CD4-positive, alpha-beta memory T cell (primary cell): ENCODE data around the gene CAPN15. TPM values are rescaled to one million over a fixed set of nuclear protein-coding genes. Genes with fewer than 3 reads are reported as not detected.

Experiments
- CTCF ChIA-PET: fragments of 350-600 bp; sonication (Branson Sonifier 250); formaldehyde crosslinking; loops from one replicate; lab custom pipeline; 2021; ENCODE audit warnings: inconsistent platforms; ENCODE audit not compliant: partially characterized antibody; lab: Charles Lee
- POLR2A ChIA-PET: fragments of 350-600 bp; sonication (Branson Sonifier 250); formaldehyde crosslinking; loops from one replicate; lab custom pipeline; 2021; ENCODE audit not compliant: partially characterized antibody; lab: Charles Lee
- DNase-seq, 5 donors: peaks; one replicate each; pipeline versions ENCODE4 v3.0.0 to v3.0.0-alpha.2; 2020 to 2022; ENCODE audit warnings: mixed read lengths in 1 of 5
- H3K27ac ChIP-seq: one replicate; pipeline ENCODE4 v1.7.0; 2013; ENCODE audit warnings: low read depth, low read length
- H3K27me3 ChIP-seq: 2 replicates; pipeline ENCODE4 v1.7.0; 2013; ENCODE audit warnings: mild to moderate bottlenecking, low read length, moderate library complexity; ENCODE audit not compliant: insufficient read depth
- H3K36me3 ChIP-seq: 2 replicates; pipeline ENCODE4 v1.7.0; 2013; ENCODE audit warnings: mild to moderate bottlenecking, low read length, moderate library complexity; ENCODE audit not compliant: insufficient read depth
- H3K4me1 ChIP-seq: 2 replicates; pipeline ENCODE4 v1.7.0; 2013; ENCODE audit warnings: mild to moderate bottlenecking, low read length, moderate library complexity; ENCODE audit not compliant: insufficient read depth
- H3K4me3 ChIP-seq, 2 donors: one replicate each; pipeline ENCODE4 v1.7.0; 2013; ENCODE audit warnings: low read length in 2 of 2, mild to moderate bottlenecking in 1 of 2
- H3K9me3 ChIP-seq, 2 donors: one replicate each; pipeline ENCODE4 v1.7.0; 2013; ENCODE audit warnings: low read length in 2 of 2, control low read depth in 1 of 2; ENCODE audit not compliant: control insufficient read depth in 1 of 2
- H3K27ac Mint-ChIP-seq, 7 donors: one replicate each; pipeline ENCODE4 v1.8.0; 2020 to 2021; ENCODE audit warnings: mixed read lengths in 7 of 7, mild to moderate bottlenecking in 6 of 7, inconsistent platforms in 3 of 7, moderate library complexity in 3 of 7
- H3K27me3 Mint-ChIP-seq, 2 donors: one replicate each; pipeline ENCODE4 v1.8.0; 2020 to 2021; ENCODE audit warnings: mixed read lengths in 2 of 2
- H3K36me3 Mint-ChIP-seq, 2 donors: one replicate each; pipeline ENCODE4 v1.8.0; 2020 to 2021; ENCODE audit warnings: mixed read lengths in 2 of 2, inconsistent platforms in 1 of 2, mild to moderate bottlenecking in 1 of 2
- H3K4me1 Mint-ChIP-seq, 4 donors: one replicate each; pipeline ENCODE4 v1.8.0; 2020 to 2021; ENCODE audit warnings: mixed read lengths in 4 of 4, mild to moderate bottlenecking in 1 of 4
- H3K4me3 Mint-ChIP-seq, 8 donors: one replicate each; pipeline ENCODE4 v1.8.0; 2020 to 2021; ENCODE audit warnings: mixed read lengths in 8 of 8, mild to moderate bottlenecking in 7 of 8, moderate library complexity in 6 of 8, inconsistent platforms in 3 of 8
- H3K9me3 Mint-ChIP-seq, 8 donors: one replicate each; pipeline ENCODE4 v1.8.0; 2020 to 2021; ENCODE audit warnings: mixed read lengths in 8 of 8, mild to moderate bottlenecking in 5 of 8, inconsistent platforms in 3 of 8, moderate library complexity in 1 of 8
- intact Hi-C: fragments of 100-400 bp; cut with micrococcal nuclease; formaldehyde crosslinking; loops from one replicate; pipeline ENCODE4 v1.15.1; 2023
- polyA plus RNA-seq, 2 donors: library from polyadenylated mRNA; unstranded; fragments of 300-500 nt; fragmentation: Illumina TruSeq; gene quantifications; one replicate each; pipeline ENCODE4 v1.2.3, GENCODE V29; 2021
- total RNA-seq, 2 experiments: library from RNA; stranded (reverse); gene quantifications; one replicate each; pipeline ENCODE4 v1.2.3, GENCODE V29; 2021

Gene CAPN15
- total and polyA plus RNA-seq, 4 experiments from 2014 or later: 5.3 to 77.4 (median 44.0) TPM

- POLR2A ChIA-PET: no interaction called here
Observed at GRCh38 chr16:558298-559020, 30.9 kb downstream of the CAPN15 start.

DNA sequence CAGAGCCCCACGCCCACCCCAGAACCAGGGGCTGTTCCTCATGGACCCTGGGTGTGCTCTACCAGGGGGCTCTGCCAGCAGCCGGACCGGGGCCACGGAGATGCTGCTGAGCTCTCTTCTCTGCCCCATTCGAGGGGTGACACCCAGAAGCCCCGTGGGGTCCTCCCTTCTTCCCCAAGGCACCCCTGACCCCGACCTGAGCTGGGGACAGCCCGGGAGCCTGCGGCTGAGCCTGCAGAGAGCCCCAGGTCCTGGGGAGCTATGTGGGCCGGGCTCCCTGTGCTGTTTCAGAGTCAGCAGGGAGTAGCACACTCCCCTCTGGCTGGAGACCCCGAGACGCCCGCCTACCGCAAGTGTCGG is 31.5 kb downstream of the CAPN15 start:
- no peaks in the 10 kb centered on the region for H3K36me3 ChIP-seq
- Mint-ChIP-seq H3K36me3 (peaks cover 0 to 1% of the 10 kb centered on the region in 2 donors), H3K4me3 (no peak overlapping the region), H3K4me1 (peaks cover 0 to 2% (median 0%) of the 10 kb centered on the region in 4 donors), H3K27ac (no peak overlapping the region), H3K9me3 (no peaks in the 10 kb centered on the region), H3K27me3 (peaks cover 0 to 7% of the 10 kb centered on the region in 2 donors)
- no peak for DNase-seq
- POLR2A ChIA-PET: no interaction called here
- H3K4me3 ChIP-seq: no peak overlapping the region
- no peak overlapping the region for H3K27ac ChIP-seq
- intact Hi-C loops: no loop called here
- H3K27me3 ChIP-seq: peaks cover 3% of the 10 kb centered on the region
- no peaks in the 10 kb centered on the region for H3K9me3 ChIP-seq
- CTCF ChIA-PET: no interaction called here
- H3K4me1 ChIP-seq: no peaks in the 10 kb centered on the region

More at GRCh38 chr16:558298-559020, 30.9 kb downstream of the CAPN15 start:
- H3K9me3 Mint-ChIP-seq: no peaks in the 10 kb centered on the region
- no peaks in the 10 kb centered on the region for H3K4me1 ChIP-seq
- H3K4me3 ChIP-seq: no peak overlapping the region
- DNase-seq: no peak
- no peak overlapping the region for H3K27ac Mint-ChIP-seq
- H3K9me3 ChIP-seq: no peaks in the 10 kb centered on the region
- H3K36me3 ChIP-seq: no peaks in the 10 kb centered on the region
- H3K4me1 Mint-ChIP-seq: peaks cover 0 to 2% (median 0%) of the 10 kb centered on the region in 4 donors
- CTCF ChIA-PET: no interaction called here
- peaks cover 3% of the 10 kb centered on the region for H3K27me3 ChIP-seq
- H3K27me3 Mint-ChIP-seq: peaks cover 0 to 7% of the 10 kb centered on the region in 2 donors
- intact Hi-C loops: no loop called here
- H3K36me3 Mint-ChIP-seq: peaks cover 0 to 1% of the 10 kb centered on the region in 2 donors
- H3K4me3 Mint-ChIP-seq: no peak overlapping the region
- H3K27ac ChIP-seq: no peak overlapping the region

DNA sequence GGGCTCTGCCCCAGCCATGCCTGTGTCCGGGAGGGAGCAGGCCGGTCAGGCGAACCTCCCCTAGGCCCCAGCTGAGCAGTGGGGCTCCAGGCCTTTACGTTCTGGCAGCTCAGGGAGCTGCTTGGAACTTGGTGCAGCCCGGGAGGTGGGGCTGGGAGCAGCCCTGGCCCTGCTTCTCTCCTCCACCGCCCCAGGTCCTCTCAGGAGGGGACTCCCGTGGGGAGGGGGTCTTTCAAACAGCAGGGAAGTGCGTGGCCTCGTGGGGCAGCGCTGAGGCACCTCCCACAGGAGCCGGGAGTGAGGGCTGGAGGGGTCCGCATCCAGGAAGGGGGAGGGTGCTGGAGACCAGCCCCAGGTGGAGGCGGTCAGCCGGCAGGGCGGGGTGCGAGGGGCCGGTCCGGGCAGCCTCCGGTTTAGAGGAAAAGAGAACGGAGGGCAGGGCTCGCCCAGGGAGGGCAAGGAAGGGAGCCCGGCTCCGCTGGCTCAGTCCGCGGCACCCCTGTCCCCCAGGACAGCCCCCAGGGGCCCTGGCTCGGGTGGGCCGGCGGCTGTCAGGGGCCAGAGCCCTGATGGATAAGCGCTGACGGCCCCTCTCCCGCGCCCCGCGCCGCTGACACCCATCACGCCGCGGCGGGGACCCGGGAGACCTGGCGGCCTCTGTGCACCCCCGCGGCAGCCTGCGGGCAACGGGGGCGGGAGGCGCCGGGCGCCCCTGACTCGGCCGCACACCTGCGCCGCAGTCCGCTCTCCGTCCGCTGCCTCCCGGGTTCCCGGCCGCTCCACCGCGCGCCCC is 32.1 kb downstream of the CAPN15 start:
- Histone ChIP-seq H3K36me3 (no peaks in the 10 kb centered on the region), H3K27ac (no peak overlapping the region), H3K4me1 (no peaks in the 10 kb centered on the region), H3K4me3 (no peak overlapping the region), H3K9me3 (no peaks in the 10 kb centered on the region), H3K27me3 (peaks cover 3% of the 10 kb centered on the region)
- no peaks in the 10 kb centered on the region for H3K36me3 Mint-ChIP-seq
- peaks cover 0 to 7% of the 10 kb centered on the region in 2 donors for H3K27me3 Mint-ChIP-seq
- ChIA-PET CTCF (no interaction called here), POLR2A (no interaction called here)
- no peak overlapping the region for H3K4me3 Mint-ChIP-seq
- no peak for DNase-seq
- intact Hi-C loops: no loop called here
- H3K4me1 Mint-ChIP-seq: peaks cover 0 to 2% (median 0%) of the 10 kb centered on the region in 4 donors
- H3K27ac Mint-ChIP-seq: no peak overlapping the region
- H3K9me3 Mint-ChIP-seq: no peaks in the 10 kb centered on the region

- no peak for DNase-seq
- Mint-ChIP-seq H3K4me1 (peaks cover 0 to 2% (median 0%) of the 10 kb centered on the region in 4 donors), H3K9me3 (no peaks in the 10 kb centered on the region), H3K27ac (no peak within 1 kb of the TSS), H3K4me3 (no peak within 1 kb of the TSS), H3K36me3 (no peaks in the 10 kb centered on the region), H3K27me3 (peaks cover 0 to 7% of the 10 kb centered on the region in 2 donors)
- intact Hi-C loops: no loop called here
- Histone ChIP-seq H3K36me3 (no peaks in the 10 kb centered on the region), H3K27ac (no peak within 1 kb of the TSS), H3K4me3 (no peak within 1 kb of the TSS), H3K9me3 (no peaks in the 10 kb centered on the region), H3K4me1 (no peaks in the 10 kb centered on the region), H3K27me3 (peaks cover 3% of the 10 kb centered on the region)
- ChIA-PET CTCF (no interaction called here), POLR2A (no interaction called here)
Observed at GRCh38 chr16:560204-560700, 32.7 kb downstream of the CAPN15 start, which contains the start of gene PRR35. Gene PRR35 (plus strand): TSS chr16:560394. CDS start chr16:563295, 2,901 bp downstream.

GRCh38 chr16:560701-561412 is 33.3 kb downstream of the CAPN15 start:
- Mint-ChIP-seq H3K36me3 (no peaks in the 10 kb centered on the region), H3K4me1 (peaks cover 0 to 2% (median 0%) of the 10 kb centered on the region in 4 donors), H3K27me3 (peaks cover 0 to 7% of the 10 kb centered on the region in 2 donors), H3K4me3 (no peak overlapping the region), H3K27ac (no peak overlapping the region), H3K9me3 (no peaks in the 10 kb centered on the region)
- Histone ChIP-seq H3K36me3 (no peaks in the 10 kb centered on the region), H3K4me1 (peaks cover under 1% of the 10 kb centered on the region), H3K4me3 (no peak overlapping the region), H3K27ac (no peak overlapping the region), H3K9me3 (no peaks in the 10 kb centered on the region), H3K27me3 (peaks cover 3% of the 10 kb centered on the region)
- POLR2A ChIA-PET: no interaction called here
- CTCF ChIA-PET: no interaction called here
- intact Hi-C loops: no loop called here
- no peak for DNase-seq

GRCh38 chr16:561413-561794 is 33.9 kb downstream of the CAPN15 start:
- H3K36me3 ChIP-seq: no peaks in the 10 kb centered on the region
- Mint-ChIP-seq H3K27me3 (peaks cover 0 to 7% of the 10 kb centered on the region in 2 donors), H3K4me3 (no peak overlapping the region), H3K9me3 (no peaks in the 10 kb centered on the region), H3K27ac (no peak overlapping the region), H3K36me3 (no peaks in the 10 kb centered on the region), H3K4me1 (peaks cover under 1 to 2% (median 1%) of the 10 kb centered on the region in 4 donors)
- no peak overlapping the region for H3K27ac ChIP-seq
- H3K27me3 ChIP-seq: peaks cover 3% of the 10 kb centered on the region
- ChIA-PET POLR2A (interaction anchor here (0.6 kb wide), 1 partner anchor 26 kb away, joined by 3 read pairs; no protein-coding TSS in a partner anchor), CTCF (no interaction called here)
- H3K4me3 ChIP-seq: no peak overlapping the region
- H3K4me1 ChIP-seq: peaks cover 6% of the 10 kb centered on the region
- intact Hi-C loops: no loop called here
- H3K9me3 ChIP-seq: no peaks in the 10 kb centered on the region
- no peak for DNase-seq
